ENCODE measurements around the gene PEX14. TPM values are rescaled to one million over a fixed set of nuclear protein-coding genes. Genes with fewer than 3 reads are reported as not detected.

The PEX14 gene
- total RNA-seq, 1 experiment from 2014 or later: 29.3 TPM

- H3K79me2 ChIP-seq (ENCODE audit: insufficient read depth, low read length): peaks cover 61% of the 10 kb centered on the region
- no peak overlapping the region for H3K4me2 ChIP-seq (ENCODE audit: low read length)
- ChIA-PET CTCF (interaction anchor here (2.2 kb wide), 1 partner anchor 10 kb away, joined by 13 read pairs; no protein-coding TSS in a partner anchor), RAD21 (ENCODE audit: low non-redundant PET in 1 of 2, low total read pairs in 2 of 2, uncharacterized antibody in 2 of 2, unreplicated experiment in 2 of 2) (no interaction called here), POLR2A (no interaction called here)
- DNase-seq (ENCODE audit: low read depth, low spot score) (no peak), ATAC-seq (no peak)
- no peak overlapping the region for H2AFZ ChIP-seq (ENCODE audit: low read depth, low read length, poor library complexity, severe bottlenecking)
- no peaks in the 10 kb centered on the region for H3K9me2 ChIP-seq (ENCODE audit: insufficient read depth)
- no peak overlapping the region for H3K27ac ChIP-seq (ENCODE audit: low read depth, low read length)
- peaks cover 0 to 7% of the 10 kb centered on the region in 2 experiments; a peak in 1 of 4 replicates for H3K4me1 ChIP-seq (ENCODE audit: control insufficient read depth in 1 of 2, insufficient read depth in 2 of 2, low read length in 2 of 2)
- no peaks in the 10 kb centered on the region for H3K36me3 ChIP-seq (ENCODE audit: control insufficient read depth in 1 of 2, insufficient read depth in 2 of 2, low read length in 2 of 2)
- H3K27me3 ChIP-seq (ENCODE audit: insufficient read depth, low read length): no peaks in the 10 kb centered on the region
- intact Hi-C loops (cut with micrococcal nuclease): no loop called here
- no TSS peak for BruUV-seq (replicated peaks)
- H3K9ac ChIP-seq (ENCODE audit: low read length): no peak overlapping the region
- no peak overlapping the region for H3K4me3 ChIP-seq (replicated peaks in 1 of 2; ENCODE audit: low read depth in 1 of 2, low read length in 2 of 2)
- no peak for TF ChIP-seq ATF3 (IDR thresholded peaks at IDR 0.05)
- no peak for TF ChIP-seq RAD21 (IDR thresholded peaks at IDR 0.05; ENCODE audit: low read depth)
- no peak for TF ChIP-seq POLR2AphosphoS5 (IDR thresholded peaks at IDR 0.05; ENCODE audit: low read depth, low read length)
- TF ChIP-seq SP1 (IDR thresholded peaks at IDR 0.05; ENCODE audit: low read depth): no peak
- TF ChIP-seq, protein P1, sequence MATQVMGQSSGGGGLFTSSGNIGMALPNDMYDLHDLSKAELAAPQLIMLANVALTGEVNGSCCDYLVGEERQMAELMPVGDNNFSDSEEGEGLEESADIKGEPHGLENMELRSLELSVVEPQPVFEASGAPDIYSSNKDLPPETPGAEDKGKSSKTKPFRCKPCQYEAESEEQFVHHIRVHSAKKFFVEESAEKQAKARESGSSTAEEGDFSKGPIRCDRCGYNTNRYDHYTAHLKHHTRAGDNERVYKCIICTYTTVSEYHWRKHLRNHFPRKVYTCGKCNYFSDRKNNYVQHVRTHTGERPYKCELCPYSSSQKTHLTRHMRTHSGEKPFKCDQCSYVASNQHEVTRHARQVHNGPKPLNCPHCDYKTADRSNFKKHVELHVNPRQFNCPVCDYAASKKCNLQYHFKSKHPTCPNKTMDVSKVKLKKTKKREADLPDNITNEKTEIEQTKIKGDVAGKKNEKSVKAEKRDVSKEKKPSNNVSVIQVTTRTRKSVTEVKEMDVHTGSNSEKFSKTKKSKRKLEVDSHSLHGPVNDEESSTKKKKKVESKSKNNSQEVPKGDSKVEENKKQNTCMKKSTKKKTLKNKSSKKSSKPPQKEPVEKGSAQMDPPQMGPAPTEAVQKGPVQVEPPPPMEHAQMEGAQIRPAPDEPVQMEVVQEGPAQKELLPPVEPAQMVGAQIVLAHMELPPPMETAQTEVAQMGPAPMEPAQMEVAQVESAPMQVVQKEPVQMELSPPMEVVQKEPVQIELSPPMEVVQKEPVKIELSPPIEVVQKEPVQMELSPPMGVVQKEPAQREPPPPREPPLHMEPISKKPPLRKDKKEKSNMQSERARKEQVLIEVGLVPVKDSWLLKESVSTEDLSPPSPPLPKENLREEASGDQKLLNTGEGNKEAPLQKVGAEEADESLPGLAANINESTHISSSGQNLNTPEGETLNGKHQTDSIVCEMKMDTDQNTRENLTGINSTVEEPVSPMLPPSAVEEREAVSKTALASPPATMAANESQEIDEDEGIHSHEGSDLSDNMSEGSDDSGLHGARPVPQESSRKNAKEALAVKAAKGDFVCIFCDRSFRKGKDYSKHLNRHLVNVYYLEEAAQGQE (IDR thresholded peaks at IDR 0.05; ENCODE audit: low read depth): no peak
- TF ChIP-seq YY1 (IDR thresholded peaks at IDR 0.05; ENCODE audit: extremely low read depth, insufficient replicate concordance, low read depth, low read length): no peak
- TF ChIP-seq SRF (IDR thresholded peaks at IDR 0.05; ENCODE audit: low read depth): no peak
- no peak for TF ChIP-seq POLR2A (IDR thresholded peaks at IDR 0.05; ENCODE audit: borderline replicate concordance, extremely low read depth, insufficient read depth, insufficient read length)
- TF ChIP-seq SIN3A (IDR thresholded peaks at IDR 0.05; ENCODE audit: low read depth): no peak
- TF ChIP-seq CBX3 (IDR thresholded peaks at IDR 0.05; ENCODE audit: low read depth): no peak
- no peak for TF ChIP-seq FOSL1 (IDR thresholded peaks at IDR 0.05; ENCODE audit: low read depth)
- TF ChIP-seq ELF1 (IDR thresholded peaks at IDR 0.05; ENCODE audit: borderline replicate concordance, low read depth): no peak
- TF ChIP-seq EGR1 (IDR thresholded peaks at IDR 0.05; ENCODE audit: low read depth): no peak
- no peak for TF ChIP-seq TCF7L2 (IDR thresholded peaks at IDR 0.05; ENCODE audit: borderline replicate concordance, extremely low read depth, insufficient read depth, insufficient read length)
- no peak for TF ChIP-seq EZH2phosphoT487 (IDR thresholded peaks at IDR 0.05; ENCODE audit: borderline replicate concordance)
- TF ChIP-seq, protein P2, sequence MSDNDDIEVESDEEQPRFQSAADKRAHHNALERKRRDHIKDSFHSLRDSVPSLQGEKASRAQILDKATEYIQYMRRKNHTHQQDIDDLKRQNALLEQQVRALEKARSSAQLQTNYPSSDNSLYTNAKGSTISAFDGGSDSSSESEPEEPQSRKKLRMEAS (IDR thresholded peaks at IDR 0.05): no peak
- TF ChIP-seq ZBTB33 (IDR thresholded peaks at IDR 0.05; ENCODE audit: extremely low read depth, insufficient replicate concordance, low read length): no peak
- TF ChIP-seq JUND (IDR thresholded peaks at IDR 0.05): no peak
- no peak for TF ChIP-seq CEBPB (IDR thresholded peaks at IDR 0.05; ENCODE audit: low read depth)
- TF ChIP-seq EZH2 (IDR thresholded peaks at IDR 0.05): no peak
- H4K20me1 ChIP-seq (ENCODE audit: insufficient read depth): no peaks in the 10 kb centered on the region
- no peaks in the 10 kb centered on the region for H3K9me3 ChIP-seq (ENCODE audit: control insufficient read depth in 1 of 2, insufficient read depth in 1 of 2, low read depth in 1 of 2, low read length in 2 of 2)
Observed at GRCh38 chr1:10504249-10504648, 29.5 kb downstream of the PEX14 start.
